ENCODE results near the gene DHRS3.
A peak's percentile ranks its signal among the peaks of the same experiment; 100 is the strongest.

The DHRS3 gene

DNA sequence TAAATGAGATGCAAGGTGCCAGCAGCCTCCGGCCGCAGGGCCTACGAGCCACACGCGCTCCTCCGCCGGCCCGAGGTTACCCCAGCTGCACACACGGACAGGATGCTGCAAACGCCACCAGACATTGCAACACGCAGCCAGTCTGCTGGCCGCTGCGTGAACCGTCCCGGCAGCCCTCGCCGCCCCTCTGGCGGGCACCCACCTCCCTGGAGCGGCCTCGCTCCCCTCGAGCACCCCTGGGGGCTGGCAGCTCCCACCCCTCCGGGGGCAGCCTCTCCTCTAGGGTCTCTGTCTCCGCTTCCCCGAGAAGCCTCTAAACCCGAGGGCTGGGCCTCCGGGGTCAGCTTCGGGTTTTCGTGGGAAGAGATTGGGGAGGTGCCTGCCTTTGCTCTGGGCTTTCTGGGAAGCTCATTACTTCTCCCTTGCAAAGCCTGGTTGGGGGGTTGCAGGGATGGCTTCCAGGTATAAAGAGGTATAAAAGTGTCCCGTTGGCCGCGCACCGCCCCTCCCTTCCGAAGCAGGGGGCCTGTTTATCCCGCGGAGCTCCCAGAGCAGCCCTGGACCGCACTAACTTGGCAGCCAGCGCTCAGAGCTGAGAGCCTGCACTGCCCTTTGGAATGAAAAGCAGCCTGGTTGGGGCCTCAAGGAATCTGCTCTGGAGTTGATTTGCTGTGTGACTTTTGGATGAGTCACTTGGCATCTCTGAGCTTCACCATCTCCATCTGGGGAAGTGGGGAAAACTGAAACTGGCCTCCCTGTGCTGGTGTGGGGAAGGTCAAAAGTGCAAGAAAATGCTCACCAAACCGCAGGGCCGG lies 21.8 kb downstream of the DHRS3 start:
- peak; percentile 99 for DNase-seq (ENCODE audit: low read depth)
- H3K4me3 ChIP-seq (ENCODE audit: low read length), result peak overlapping the region; percentile 51
- no peak; the same call in 1 of the 2 replicates for TF ChIP-seq CTCF (conservative IDR thresholded peaks at IDR 0.05; ENCODE audit: low read length)

DNA sequence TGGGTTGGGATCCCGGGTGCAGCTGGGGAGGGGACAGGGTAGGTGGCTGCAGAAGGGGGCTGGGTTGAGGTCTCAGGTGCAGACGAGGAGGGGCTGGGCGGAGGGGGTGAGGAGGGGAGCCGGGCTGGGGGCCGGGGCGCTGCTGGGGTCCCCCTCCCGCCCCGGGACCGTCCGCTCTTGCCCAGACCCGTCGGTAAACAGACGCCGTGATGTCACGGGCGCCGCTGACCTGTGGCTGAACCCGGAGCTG lies 22.3 kb downstream of the DHRS3 start:
- DNase-seq (ENCODE audit: low read depth), result no peak
- H3K4me3 ChIP-seq (ENCODE audit: low read length), result peak overlapping the region; percentile 49
- no peak for TF ChIP-seq CTCF (conservative IDR thresholded peaks at IDR 0.05; ENCODE audit: low read length)

GRCh38 chr1:12594966-12595756 lies 22.8 kb downstream of the DHRS3 start:
- H3K4me3 ChIP-seq (ENCODE audit: low read length), result peak overlapping the region; percentile 49
- TF ChIP-seq CTCF (conservative IDR thresholded peaks at IDR 0.05; ENCODE audit: low read length), result no peak
- peak; percentile 78 for DNase-seq (ENCODE audit: low read depth)

DNA sequence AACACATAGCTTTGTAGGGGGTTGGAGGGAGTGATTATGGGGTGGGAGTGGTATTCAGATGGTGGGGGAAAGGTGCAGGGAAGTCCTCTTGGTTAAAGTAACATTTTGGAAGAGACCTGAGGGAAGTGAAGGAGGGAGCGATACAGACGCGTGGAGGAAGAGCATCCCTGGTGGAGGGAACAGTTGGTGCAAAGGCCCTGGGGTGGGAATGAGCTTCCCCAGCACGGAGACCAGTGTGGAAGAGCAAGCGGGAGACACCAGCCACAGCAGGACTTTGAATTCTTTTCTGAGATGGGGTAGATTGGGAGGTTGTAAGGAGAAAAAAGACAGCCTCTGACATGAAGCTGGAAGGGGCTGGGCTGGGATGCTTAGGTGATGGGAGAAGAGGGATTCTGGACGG lies 23.5 kb downstream of the DHRS3 start:
- H3K4me3 ChIP-seq (ENCODE audit: low read length), result no peak overlapping the region
- no peak; the same call in 1 of the 2 replicates for TF ChIP-seq CTCF (conservative IDR thresholded peaks at IDR 0.05; ENCODE audit: low read length)
- no peak for DNase-seq (ENCODE audit: low read depth)

DNA sequence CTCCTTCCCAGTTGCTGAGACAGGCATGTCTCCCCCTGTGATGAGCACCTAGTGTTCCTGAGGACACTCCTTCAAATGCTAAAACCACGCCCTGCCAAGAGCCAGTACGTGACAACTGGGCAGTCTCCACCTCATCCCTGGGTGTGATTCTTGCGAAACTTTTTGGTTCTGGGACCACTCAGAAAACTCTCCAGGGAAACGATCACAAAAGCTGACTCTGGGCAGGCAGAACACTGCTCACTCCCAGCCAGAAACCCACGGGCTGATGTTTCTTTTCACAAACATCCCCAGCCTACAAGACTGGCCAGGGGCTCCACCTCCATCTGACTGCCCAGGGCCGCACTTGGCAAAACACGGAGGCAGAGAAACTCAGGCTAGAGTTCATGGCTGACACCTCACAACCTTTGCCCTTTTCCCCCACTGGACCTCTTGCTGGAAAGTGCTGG lies 24.4 kb downstream of the DHRS3 start:
- TF ChIP-seq CTCF (conservative IDR thresholded peaks at IDR 0.05; ENCODE audit: low read length), result no peak
- peak; percentile 90 for DNase-seq (ENCODE audit: low read depth)
- no peak overlapping the region for H3K4me3 ChIP-seq (ENCODE audit: low read length)

DNA sequence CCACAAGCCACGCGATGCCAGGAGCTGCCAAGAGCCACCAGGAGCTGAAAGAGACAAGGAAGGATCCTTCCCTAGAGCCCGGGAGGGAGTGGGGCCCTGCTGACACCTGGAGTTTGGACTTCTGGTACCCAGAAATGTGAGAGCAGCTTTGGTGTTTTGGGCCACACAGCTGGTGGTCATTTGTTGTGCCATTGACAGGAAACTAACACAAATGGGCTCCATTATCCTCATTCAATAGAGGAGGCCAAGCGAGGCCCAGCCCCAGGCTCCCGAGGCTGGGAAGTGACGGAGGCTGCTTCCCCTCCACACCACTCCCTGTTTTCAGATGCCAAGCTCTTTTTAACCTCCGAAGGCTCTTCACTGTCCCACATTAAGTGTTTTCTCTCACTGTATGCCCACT lies 25.5 kb downstream of the DHRS3 start:
- H3K4me3 ChIP-seq (ENCODE audit: low read length), result no peak overlapping the region
- no peak for DNase-seq (ENCODE audit: low read depth)
- no peak for TF ChIP-seq CTCF (conservative IDR thresholded peaks at IDR 0.05; ENCODE audit: low read length)
